Measurements from ENCODE around the gene MAG.
"Not testable (repeated sequence)": the region's sequence is repeated elsewhere in the genome, so short reads cannot be mapped to it uniquely, and the experiment has no call there.

MAG gene

DNA sequence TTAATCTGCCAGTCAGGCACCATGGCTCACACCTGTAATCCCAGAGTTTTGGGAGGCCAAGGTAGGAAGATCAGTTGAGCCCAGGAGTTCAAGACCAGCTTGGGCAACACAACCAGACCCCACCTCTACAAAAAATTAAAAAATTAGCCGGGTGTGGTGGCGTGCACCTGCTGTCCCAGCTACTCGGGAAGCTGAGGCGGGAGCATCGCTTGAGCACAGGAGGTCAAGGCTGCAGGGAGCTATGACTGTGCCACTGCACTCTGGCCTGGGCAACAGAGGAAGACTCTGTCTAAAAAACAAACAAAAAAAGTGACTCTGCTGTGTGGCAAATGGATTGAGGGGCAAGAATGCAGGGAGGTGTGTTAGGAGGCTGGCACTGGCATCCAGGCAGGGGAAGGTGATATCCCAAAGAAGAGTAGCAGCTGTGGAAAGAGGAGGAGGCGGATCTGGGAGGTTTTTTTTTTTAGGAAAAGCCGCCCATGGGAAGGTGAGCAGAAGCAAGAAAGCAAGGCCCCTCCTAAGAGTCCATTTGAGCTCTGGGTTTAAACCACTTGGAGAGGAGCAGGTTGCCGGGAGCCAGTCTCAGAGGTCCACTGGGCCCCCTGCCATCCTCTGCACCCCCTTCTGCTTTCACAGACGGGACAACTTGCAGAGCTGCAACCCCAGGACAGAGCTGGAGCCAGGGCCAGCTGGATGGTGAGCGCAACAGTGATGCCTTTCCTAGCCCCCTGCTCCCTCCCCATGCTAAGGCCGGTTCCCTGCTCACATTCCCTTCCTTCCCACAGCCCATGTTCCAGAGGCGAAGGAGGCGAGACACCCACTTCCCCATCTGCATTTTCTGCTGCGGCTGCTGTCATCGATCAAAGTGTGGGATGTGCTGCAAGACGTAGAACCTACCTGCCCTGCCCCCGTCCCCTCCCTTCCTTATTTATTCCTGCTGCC, 7.5 kb upstream of the MAG start:
- DNase-seq, result no peak

- no peak for DNase-seq
Observed at GRCh38 chr19:35285095-35285449, 6.9 kb upstream of the MAG start.

DNA sequence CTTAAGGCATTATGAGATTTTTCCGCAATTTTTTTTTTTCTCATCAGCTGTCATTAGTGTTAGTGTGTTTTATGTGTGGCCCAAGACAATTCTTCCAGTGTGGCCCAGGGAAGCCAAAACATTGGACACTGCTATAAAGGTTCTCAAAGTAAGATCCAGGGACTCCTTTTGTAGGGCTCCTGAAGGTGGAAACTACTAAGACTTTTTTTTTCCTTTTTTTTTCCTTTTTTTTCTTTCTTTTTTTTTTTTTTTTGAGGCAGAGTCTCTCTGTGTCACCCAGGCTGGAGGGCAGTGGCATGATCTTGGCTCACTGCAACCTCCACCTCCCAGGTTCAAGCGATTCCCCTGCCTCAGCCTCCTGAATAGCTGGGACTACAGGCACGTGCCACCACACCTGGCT, 6.5 kb upstream of the MAG start:
- not testable (repeated sequence) for DNase-seq

DNA sequence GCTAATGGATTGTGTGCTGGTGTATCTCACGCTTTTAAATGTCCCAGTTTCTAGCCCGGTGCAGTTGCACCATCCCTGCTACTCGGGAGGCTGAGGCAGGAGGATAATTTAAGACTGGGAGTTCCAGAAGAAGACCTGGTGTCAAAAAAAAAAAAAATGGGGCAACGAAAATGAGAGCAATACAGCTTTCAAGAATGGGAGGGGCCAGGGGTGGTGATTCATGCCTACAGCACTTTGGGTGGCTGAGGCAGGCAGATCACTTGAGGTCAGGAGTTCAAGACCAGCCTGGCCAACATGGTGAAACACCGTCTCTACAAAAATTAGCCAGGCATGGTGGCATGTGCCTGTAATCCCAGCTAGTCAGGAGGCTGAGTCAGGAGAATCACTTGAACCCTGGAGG, 5.9 kb upstream of the MAG start:
- not testable (repeated sequence) for DNase-seq

DNA sequence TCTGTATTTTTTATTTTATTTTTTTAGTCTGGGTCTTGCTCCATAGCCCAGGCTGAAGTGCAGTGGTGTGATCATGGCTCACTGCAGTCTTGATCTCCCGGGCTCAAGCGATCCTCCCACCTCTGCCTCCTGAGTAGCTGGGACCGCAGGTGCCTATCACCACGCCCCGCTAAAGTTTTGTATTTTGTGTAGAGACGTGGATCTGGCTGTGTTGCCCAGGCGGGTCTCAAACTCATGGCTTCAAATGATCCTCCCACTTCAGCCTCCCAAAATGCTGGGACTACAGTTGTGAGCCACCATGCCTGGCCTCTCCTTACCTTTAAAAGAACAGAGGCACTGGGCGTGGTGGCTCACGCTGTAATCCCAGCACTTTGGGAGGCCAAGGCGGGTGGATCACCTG, 4.2 kb upstream of the MAG start:
- DNase-seq, result no peak

DNA sequence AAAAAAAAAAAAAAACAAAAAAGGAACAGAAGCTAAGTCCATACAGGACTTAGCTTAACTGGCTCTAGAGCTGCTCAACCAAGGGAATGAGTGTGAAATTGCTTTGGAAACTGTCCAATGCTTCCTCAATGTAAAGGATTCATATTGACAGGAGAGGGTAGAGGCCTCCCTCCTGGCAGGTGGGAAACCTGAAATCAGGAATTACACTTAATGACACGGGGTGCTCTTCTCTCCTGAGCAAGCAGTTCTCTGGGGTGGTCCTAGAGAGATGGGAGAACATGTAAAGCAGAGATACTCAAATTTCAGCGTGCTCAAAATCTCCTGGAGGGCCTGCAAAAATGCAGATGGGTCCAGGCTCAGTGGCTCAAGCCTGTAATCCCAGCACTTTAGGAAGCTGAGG, 3.6 kb upstream of the MAG start:
- DNase-seq, result no peak

- DNase-seq, result no peak
Observed at GRCh38 chr19:35288906-35289305, 3.1 kb upstream of the MAG start.

- no peak for DNase-seq
Observed at GRCh38 chr19:35290381-35291127, 1.4 kb upstream of the MAG start.

- DNase-seq, result no peak
Observed at GRCh38 chr19:35291259-35291658, 702 bp upstream of the MAG start.

DNA sequence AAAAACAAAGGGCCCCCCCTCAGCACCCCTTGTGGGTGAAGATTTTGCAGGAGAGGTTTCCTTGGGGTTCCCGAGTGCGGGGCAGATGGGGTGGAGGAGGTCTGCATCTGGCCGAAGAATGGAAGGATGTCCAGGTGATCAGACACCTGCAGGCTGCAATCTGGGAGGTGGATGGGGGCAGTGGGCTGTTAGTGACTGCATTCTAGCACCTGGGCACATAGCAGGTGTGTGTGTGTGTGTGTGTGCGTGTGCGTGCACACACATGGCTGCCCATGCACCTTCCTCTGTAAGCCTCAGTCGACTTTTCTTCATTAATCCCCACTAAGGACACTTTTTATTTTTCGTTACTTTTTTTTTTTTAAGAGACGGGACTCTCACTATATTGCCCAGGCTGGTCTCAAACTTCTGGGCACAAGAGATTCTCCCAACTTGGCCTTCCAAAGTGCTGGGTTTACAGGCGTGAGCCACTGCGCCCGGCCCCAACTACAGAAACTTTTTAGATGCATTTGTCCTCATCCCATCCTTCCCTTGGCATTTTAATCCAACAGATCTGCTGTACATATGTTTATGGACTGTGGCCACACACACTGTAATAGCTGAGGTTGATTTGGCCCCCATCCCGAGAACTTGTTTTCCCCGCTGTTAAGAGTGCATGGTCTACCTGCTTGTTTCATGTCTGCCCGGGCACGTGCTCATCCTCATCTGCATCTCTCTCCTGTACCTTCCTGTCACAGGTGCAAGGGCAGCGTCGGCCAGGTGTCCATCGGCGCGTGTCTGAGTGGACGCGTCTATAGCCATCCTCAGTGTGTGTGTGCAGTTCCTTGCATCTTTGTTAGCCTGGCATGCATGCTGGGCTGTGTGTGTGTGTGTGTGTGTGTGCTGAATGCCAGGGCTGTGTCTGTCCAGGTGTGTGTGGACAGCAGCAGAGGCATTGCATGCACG, 731 bp downstream of the MAG start:
- DNase-seq, result no peak

GRCh38 chr19:35293363-35293739, 1.4 kb downstream of the MAG start:
- DNase-seq, result no peak

- DNase-seq, result no peak
Observed at GRCh38 chr19:35293808-35294207, 1.8 kb downstream of the MAG start.

DNA sequence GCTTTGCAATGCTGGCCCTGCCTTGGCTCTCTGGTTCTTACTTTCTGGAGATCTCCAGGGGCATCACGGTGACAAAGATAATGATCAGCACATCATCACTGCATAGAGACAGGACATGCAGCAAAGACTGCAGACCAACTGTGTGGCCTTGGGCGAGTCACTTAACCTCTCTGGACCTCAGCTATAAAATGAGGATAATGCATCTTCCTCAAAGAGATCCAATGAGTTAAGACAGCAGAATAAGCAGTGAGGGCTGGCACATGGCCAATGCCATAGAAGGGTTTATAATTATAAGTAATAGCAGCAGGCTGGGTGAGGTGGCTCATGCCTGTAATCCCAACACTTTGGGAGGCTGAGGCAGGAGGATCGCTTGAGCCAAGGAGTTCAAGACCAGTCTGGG, 2.4 kb downstream of the MAG start:
- DNase-seq, result no peak

GRCh38 chr19:35294859-35295791, 3.2 kb downstream of the MAG start:
- no peak for DNase-seq

- DNase-seq, result peak in 1 of 2 donors; percentile 15
Observed at GRCh38 chr19:35295792-35296462, 4.0 kb downstream of the MAG start.

DNA sequence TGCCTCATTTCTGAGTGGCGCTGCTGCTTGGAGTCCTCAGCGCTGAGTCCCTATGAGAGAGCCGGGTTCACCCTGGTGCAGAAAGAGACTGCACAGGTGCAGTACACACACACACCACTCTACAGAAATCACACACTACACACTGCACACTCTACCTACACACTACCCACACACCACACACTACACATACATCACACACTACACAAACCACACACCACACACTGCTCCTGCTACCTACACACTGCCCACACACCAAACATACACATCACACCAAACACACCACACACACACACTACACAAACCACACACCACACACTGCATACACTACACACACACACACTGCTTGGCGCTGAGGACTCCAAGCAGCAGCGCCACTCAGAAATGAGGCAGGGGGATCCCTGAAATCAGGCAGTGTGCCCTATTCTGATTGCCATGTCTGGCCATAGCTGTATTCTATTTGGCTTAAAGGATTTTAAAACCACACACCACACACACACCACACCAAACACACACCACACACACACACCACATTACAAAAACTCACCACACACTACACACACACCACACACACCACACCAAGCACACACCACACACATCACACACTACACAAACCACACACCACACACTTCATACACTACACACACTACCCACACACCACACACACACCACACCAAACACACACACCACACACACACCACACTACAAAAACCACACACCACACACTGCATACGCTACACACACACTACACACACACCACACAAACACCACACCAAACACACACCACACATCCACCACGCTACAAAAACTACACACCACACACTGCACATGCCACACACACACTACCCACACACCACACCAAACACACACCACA, 4.9 kb downstream of the MAG start:
- no peak for DNase-seq

DNA sequence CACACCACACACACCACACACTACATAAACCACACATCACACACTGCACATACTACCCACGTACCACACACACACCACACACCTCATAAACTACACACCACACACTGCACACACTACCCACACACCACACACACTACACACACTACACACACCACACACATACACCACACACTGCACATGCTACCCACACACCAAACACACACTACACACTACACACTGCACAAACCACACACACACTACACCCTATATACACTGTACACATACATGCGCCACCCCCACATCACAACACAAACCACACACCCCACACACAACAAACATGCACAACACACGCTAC, 5.5 kb downstream of the MAG start:
- DNase-seq, result no peak

DNA sequence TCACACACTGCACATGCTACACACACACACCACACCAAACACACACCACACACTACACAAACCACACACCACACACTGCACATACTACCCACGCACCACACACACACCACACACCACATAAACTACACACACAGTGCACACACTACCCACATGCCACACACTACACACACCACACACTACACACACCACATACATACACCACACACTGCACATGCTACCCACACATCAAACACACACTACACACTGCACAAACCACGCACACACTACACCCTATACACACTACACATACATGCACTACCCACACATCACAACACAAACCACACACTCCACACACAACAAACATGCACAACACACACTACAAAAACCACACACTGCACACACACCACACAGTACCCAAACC, 6.0 kb downstream of the MAG start:
- DNase-seq, result no peak

DNA sequence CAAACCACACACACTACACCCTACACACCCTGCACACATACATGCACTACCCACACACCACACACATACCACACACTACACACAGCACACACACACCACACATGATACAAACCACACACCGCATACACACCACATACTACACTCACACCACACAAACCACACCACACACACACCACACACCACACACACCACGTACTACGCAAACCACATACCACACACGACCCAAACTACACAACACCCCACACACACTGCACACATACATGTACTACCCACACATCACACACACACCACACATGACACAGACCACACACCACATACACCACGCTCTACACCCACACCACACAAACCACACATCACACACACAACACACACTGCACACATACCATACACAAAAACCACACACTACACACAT, 6.6 kb downstream of the MAG start:
- DNase-seq, result no peak

GRCh38 chr19:35299523-35300338, 7.8 kb downstream of the MAG start:
- peak in 1 of 2 donors; percentile 21 for DNase-seq

All from stimulated activated CD4-positive, alpha-beta T cell treated with anti-CD3 and anti-CD28 coated beads, Interleukin-2, amount 100 ng/mL, for 48 hours (primary cell).